Gastroesophageal sphincter (tissue), 3 donors: ENCODE data around the gene WDR18.

ENCODE experiments used
- CTCF ChIP-seq, 4 experiments: fragments of 200-600 bp in 2 of 4; fragments of 450-650 bp in 2 of 4; sonication (generic) in 1 of 4; IDR thresholded peaks; one replicate each; pipeline ENCODE4 v1.5.1; 2017 to 2019; ENCODE audit warnings: antibody characterized with exemption in 4 of 4, mild to moderate bottlenecking in 2 of 4, moderate library complexity in 2 of 4
- POLR2A ChIP-seq, 2 donors: fragments of 450-650 bp; IDR thresholded peaks; one replicate each; pipeline ENCODE4 v1.6.1; 2017; ENCODE audit warnings: antibody characterized with exemption in 2 of 2, mild to moderate bottlenecking in 2 of 2, moderate library complexity in 1 of 2

DNA sequence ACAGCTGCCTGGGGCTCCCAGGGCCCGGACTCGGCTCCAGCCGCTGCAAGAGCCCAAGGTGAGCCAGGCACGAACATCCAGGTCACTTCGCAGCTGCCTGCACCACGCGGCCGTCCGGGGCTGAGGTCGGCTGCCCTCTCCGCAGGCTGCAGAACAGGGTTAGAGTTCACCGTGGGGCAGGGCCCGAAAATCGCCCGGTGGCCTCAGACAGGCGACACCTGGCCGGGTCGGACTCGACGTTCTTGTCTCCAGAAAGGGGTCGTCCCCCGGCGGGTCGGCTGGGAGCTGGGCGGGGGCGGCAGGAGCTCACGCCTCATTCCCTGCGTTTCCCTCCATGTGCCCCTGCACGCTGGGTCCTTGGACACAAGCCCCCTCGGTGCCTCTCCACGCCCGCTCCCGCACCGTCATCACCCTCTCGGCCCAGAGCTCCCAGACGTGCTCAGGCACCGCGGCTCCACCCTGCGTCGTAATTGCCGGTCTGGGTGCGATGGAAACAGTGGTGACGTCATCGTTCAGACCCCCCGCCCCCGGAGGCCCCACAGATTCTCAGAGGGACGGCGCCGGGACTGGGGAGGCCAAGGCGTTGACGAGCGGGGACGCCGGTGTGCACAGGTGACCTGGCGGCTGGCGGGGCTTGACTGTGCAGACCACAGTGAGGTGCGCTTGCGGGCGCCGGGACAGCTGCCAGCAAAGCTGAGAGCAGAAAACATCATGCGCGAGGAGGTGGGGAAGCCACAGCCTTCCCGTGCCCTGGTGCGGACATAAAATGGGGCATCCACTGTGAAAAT, 12.1 kb downstream of the WDR18 start:
- TF ChIP-seq CTCF (IDR thresholded peaks at IDR 0.05) (no peak), POLR2A (IDR thresholded peaks at IDR 0.05) (no peak)
